ENCODE results near the gene EPB41.

DNA sequence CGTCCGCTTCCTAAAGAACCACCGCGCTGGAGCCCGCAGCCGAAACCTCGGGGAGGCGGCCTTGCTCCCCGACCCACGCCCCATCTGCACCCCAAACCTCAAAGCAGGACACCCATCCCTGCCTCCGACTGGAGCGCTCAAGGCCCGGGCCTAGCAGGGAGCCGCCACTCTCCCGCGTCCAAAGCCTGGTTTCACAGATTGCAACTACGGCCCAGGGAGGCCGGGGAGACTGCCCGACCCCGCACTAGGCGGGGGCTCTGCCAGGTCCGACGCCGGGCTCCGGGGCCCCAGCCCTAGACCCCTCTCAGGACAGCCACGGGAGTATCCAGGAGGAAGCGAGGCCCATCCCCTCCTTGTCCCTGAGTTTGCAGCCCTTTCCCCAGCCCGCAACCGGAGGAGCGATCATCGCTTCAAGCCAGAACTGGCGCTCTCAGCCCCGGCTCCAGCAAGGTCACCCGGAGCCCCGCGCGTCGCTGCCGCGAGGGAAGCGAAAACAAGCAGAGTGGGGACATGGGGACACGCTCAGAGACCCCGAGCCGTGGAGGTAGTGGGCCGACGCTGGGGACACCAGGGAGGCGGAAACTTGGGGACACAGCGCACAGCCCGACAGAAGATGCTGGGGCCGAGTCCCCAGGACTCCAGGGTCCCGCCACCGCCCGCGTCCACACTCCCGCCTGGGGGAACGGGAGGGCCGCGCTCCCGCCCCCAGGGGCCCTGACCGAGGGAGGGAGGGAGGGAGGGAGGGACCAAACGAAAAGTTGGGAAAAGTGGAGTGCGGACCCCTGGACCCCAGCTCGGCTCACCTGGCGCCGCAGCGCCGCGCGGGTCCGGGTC, 208.9 kb downstream of the EPB41 start:
- no peak for TF ChIP-seq POLR2AphosphoS5 (IDR thresholded peaks at IDR 0.05; ENCODE audit: low read depth, low read length)
- TF ChIP-seq, protein P1, sequence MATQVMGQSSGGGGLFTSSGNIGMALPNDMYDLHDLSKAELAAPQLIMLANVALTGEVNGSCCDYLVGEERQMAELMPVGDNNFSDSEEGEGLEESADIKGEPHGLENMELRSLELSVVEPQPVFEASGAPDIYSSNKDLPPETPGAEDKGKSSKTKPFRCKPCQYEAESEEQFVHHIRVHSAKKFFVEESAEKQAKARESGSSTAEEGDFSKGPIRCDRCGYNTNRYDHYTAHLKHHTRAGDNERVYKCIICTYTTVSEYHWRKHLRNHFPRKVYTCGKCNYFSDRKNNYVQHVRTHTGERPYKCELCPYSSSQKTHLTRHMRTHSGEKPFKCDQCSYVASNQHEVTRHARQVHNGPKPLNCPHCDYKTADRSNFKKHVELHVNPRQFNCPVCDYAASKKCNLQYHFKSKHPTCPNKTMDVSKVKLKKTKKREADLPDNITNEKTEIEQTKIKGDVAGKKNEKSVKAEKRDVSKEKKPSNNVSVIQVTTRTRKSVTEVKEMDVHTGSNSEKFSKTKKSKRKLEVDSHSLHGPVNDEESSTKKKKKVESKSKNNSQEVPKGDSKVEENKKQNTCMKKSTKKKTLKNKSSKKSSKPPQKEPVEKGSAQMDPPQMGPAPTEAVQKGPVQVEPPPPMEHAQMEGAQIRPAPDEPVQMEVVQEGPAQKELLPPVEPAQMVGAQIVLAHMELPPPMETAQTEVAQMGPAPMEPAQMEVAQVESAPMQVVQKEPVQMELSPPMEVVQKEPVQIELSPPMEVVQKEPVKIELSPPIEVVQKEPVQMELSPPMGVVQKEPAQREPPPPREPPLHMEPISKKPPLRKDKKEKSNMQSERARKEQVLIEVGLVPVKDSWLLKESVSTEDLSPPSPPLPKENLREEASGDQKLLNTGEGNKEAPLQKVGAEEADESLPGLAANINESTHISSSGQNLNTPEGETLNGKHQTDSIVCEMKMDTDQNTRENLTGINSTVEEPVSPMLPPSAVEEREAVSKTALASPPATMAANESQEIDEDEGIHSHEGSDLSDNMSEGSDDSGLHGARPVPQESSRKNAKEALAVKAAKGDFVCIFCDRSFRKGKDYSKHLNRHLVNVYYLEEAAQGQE (IDR thresholded peaks at IDR 0.05; ENCODE audit: insufficient read depth in 1 of 2, low read depth in 2 of 2, low read length in 2 of 2) = no peak
